CD1c-positive myeloid dendritic cell (primary cell): ENCODE results near the gene PCDHA9.
"Not testable (repeated sequence)": the region's sequence is repeated elsewhere in the genome, so short reads cannot be mapped to it uniquely, and the experiment has no call there.

Source experiments
- DNase-seq: peaks from one replicate; pipeline ENCODE4 v3.0.0-alpha.2; 2016; ENCODE audit errors: extremely low spot score

The PCDHA9 gene

GRCh38 chr5:140876541-140877261 is 28.5 kb downstream of the PCDHA9 start:
- DNase-seq: not testable (repeated sequence)

- no peak for DNase-seq
These were observed 29.0 kb downstream of the PCDHA9 start for GRCh38 chr5:140877262-140877581.

- DNase-seq: no peak
These were observed 33.9 kb downstream of the PCDHA9 start, which contains the start of gene PCDHA13 for GRCh38 chr5:140881889-140882590. PCDHA13 (plus strand) TSS chr5:140882124; CDS start chr5:140882269, 145 bp downstream.

GRCh38 chr5:140882591-140882899 is 34.4 kb downstream of the PCDHA9 start:
- DNase-seq: no peak

GRCh38 chr5:140883373-140883772 is 35.2 kb downstream of the PCDHA9 start:
- DNase-seq: no peak

- DNase-seq: no peak
These were observed 35.9 kb downstream of the PCDHA9 start for GRCh38 chr5:140883927-140884697.
